HCT116 (cell line): Measurements from ENCODE around the gene AKAP13. TPM values are rescaled to one million over a fixed set of nuclear protein-coding genes. Genes with fewer than 3 reads are reported as not detected.

Source experiments
- ATAC-seq: fragments of 200-7000 bp; cut with Tn5 transposase; 2 replicates; pipeline ENCODE4 v1.9.1; 2020; ENCODE audit warnings: mild to moderate bottlenecking, moderate library complexity
- BruUV-seq: library from RNA; stranded (reverse); fragments of 400-500 nt; replicated peaks from 2 replicates; lab custom pipeline; 2021; lab: Mats Ljungman, UMichigan
- CTCF ChIA-PET: fragments of 300-600 bp; sonication (Branson Sonifier 250); formaldehyde crosslinking; loops from one replicate; lab custom pipeline; 2021; ENCODE audit warnings: antibody characterized with exemption; lab: Charles Lee
- POLR2A ChIA-PET: fragments of 300-600, 350-600 bp; sonication (Branson Sonifier 250); formaldehyde crosslinking; loops from one replicate; lab custom pipeline; 2021; ENCODE audit warnings: antibody characterized with exemption; lab: Charles Lee
- RAD21 ChIA-PET, 2 experiments: fragments of 300-600 bp; sonication (Branson Sonifier 250); formaldehyde crosslinking; loops; one replicate each; lab custom pipeline; 2023; ENCODE audit warnings: low total read pairs in 2 of 2; ENCODE audit not compliant: uncharacterized antibody in 2 of 2, unreplicated experiment in 2 of 2, low non-redundant PET in 1 of 2; lab: Charles Lee
- DNase-seq: peaks from one replicate; pipeline ENCODE4 v3.0.0-alpha.2; 2010; ENCODE audit warnings: low read depth, low spot score
- H2AFZ ChIP-seq: fragments of 200-600 bp; shearing (Covaris generic), sonication (generic); 2 replicates; pipeline ENCODE4 v1.6.1; 2017; ENCODE audit warnings: low read depth, mixed run types, mixed read lengths, antibody characterized with exemption, low read length; ENCODE audit not compliant: poor library complexity, severe bottlenecking
- H3K27ac ChIP-seq: 2 replicates; pipeline ENCODE4 v1.5.1; 2012; ENCODE audit warnings: low read depth, low read length
- H3K27me3 ChIP-seq: fragments of 200-600 bp; sonication (generic); 2 replicates; pipeline ENCODE4 v1.6.1; 2016; ENCODE audit warnings: mixed run types, low read length, mixed read lengths; ENCODE audit not compliant: insufficient read depth
- H3K36me3 ChIP-seq, 2 experiments: fragments of 200-500 bp in 1 of 2; fragments of 200-600 bp in 1 of 2; sonication (Bioruptor generic) in 1 of 2; sonication (generic) in 1 of 2; 2 replicates each; pipeline versions ENCODE4 v1.5.1 to v1.6.1; 2014 to 2016; ENCODE audit warnings: low read length in 2 of 2, inconsistent platforms in 1 of 2, mixed read lengths in 1 of 2, mixed run types in 1 of 2; ENCODE audit not compliant: insufficient read depth in 2 of 2, control insufficient read depth in 1 of 2
- H3K4me1 ChIP-seq, 2 experiments: fragments of 200-600 bp in 1 of 2; sonication (generic) in 1 of 2; 2 replicates each; pipeline versions ENCODE4 v1.5.1 to v1.6.1; 2012 to 2017; ENCODE audit warnings: low read length in 2 of 2, inconsistent platforms in 1 of 2, mild to moderate bottlenecking in 1 of 2, mixed read lengths in 1 of 2, mixed run types in 1 of 2, moderate library complexity in 1 of 2; ENCODE audit not compliant: insufficient read depth in 2 of 2, control insufficient read depth in 1 of 2
- H3K4me2 ChIP-seq: fragments of 200-600 bp; sonication (generic); 2 replicates; pipeline ENCODE4 v1.6.1; 2017; ENCODE audit warnings: mixed run types, low read length, mixed read lengths
- H3K4me3 ChIP-seq, 2 experiments: fragments of 200-600 bp in 1 of 2; sonication (generic) in 1 of 2; replicated peaks in 1 of 2; 2 replicates each; pipeline ENCODE4 v1.5.1; 2011 to 2016; ENCODE audit warnings: low read length in 2 of 2, control low read depth in 1 of 2, low read depth in 1 of 2, mild to moderate bottlenecking in 1 of 2, mixed read lengths in 1 of 2, mixed run types in 1 of 2
- H3K79me2 ChIP-seq: fragments of 200-600 bp; sonication (generic); 2 replicates; pipeline ENCODE4 v1.6.1; 2017; ENCODE audit warnings: mild to moderate bottlenecking, mixed run types, low read length, moderate library complexity, mixed read lengths; ENCODE audit not compliant: insufficient read depth
- H3K9ac ChIP-seq: fragments of 200-600 bp; sonication (generic); 2 replicates; pipeline ENCODE4 v1.6.1; 2016; ENCODE audit warnings: low read length, mixed read lengths
- H3K9me2 ChIP-seq: fragments of 200-600 bp; sonication (generic), shearing (Covaris generic); 2 replicates; pipeline ENCODE4 v1.6.1; 2017; ENCODE audit warnings: mixed run types, mild to moderate bottlenecking, moderate library complexity; ENCODE audit not compliant: insufficient read depth
- H3K9me3 ChIP-seq, 2 experiments: fragments of 200-500 bp in 1 of 2; fragments of 200-600 bp in 1 of 2; sonication (Bioruptor generic) in 1 of 2; sonication (generic) in 1 of 2; 2 replicates each; pipeline ENCODE4 v1.6.1; 2014 to 2017; ENCODE audit warnings: low read length in 2 of 2, mixed read lengths in 2 of 2, inconsistent platforms in 1 of 2, low read depth in 1 of 2, mild to moderate bottlenecking in 1 of 2, mixed run types in 1 of 2, moderate library complexity in 1 of 2; ENCODE audit not compliant: control insufficient read depth in 1 of 2, insufficient read depth in 1 of 2
- H4K20me1 ChIP-seq: fragments of 200-600 bp; sonication (generic), shearing (Covaris generic); 2 replicates; pipeline ENCODE4 v1.6.1; 2017; ENCODE audit warnings: mixed run types, mild to moderate bottlenecking, moderate library complexity; ENCODE audit not compliant: insufficient read depth
- ATF3 ChIP-seq: IDR thresholded peaks from 2 replicates; pipeline ENCODE4 v1.6.1; 2012
- CBX3 ChIP-seq: IDR thresholded peaks from 2 replicates; pipeline ENCODE4 v1.6.1; 2012; ENCODE audit warnings: low read depth
- CEBPB ChIP-seq: IDR thresholded peaks from 2 replicates; pipeline ENCODE4 v1.6.1; 2012; ENCODE audit warnings: low read depth
- EGR1 ChIP-seq: IDR thresholded peaks from 2 replicates; pipeline ENCODE4 v1.6.1; 2012; ENCODE audit warnings: low read depth
- EZH2phosphoT487 ChIP-seq: fragments of 200-600 bp; IDR thresholded peaks from 2 replicates; pipeline ENCODE4 v1.6.1; 2018; ENCODE audit warnings: antibody characterized with exemption, borderline replicate concordance
- FOSL1 ChIP-seq: IDR thresholded peaks from 2 replicates; pipeline ENCODE4 v1.6.1; 2012; ENCODE audit warnings: low read depth
- POLR2A ChIP-seq: IDR thresholded peaks from 2 replicates; pipeline ENCODE4 v1.7.0; 2011; ENCODE audit warnings: borderline replicate concordance; ENCODE audit not compliant: insufficient read depth, insufficient read length; ENCODE audit errors: extremely low read depth
- REST ChIP-seq: IDR thresholded peaks from 2 replicates; pipeline ENCODE4 v1.6.1; 2012; ENCODE audit warnings: low read depth
- SIN3A ChIP-seq: IDR thresholded peaks from 2 replicates; pipeline ENCODE4 v1.6.1; 2012; ENCODE audit warnings: low read depth
- SRF ChIP-seq: IDR thresholded peaks from 2 replicates; pipeline ENCODE4 v1.6.1; 2012; ENCODE audit warnings: low read depth
- ZFX ChIP-seq: fragments of 450-650 bp; IDR thresholded peaks from 2 replicates; pipeline ENCODE4 v1.6.1; 2017
- ZNF274 ChIP-seq: fragments of 200-500 bp; sonication (Bioruptor generic); IDR thresholded peaks from 2 replicates; pipeline ENCODE4 v1.6.1; 2014; ENCODE audit warnings: mild to moderate bottlenecking, low read depth, low read length, inconsistent platforms
- intact Hi-C: fragments of 100-400 bp; cut with micrococcal nuclease; formaldehyde crosslinking; loops from 2 replicates; pipeline ENCODE4 v1.10.0; 2022
- total RNA-seq: library from RNA; stranded (reverse); gene quantifications from one replicate; pipeline ENCODE4 v1.2.1, GENCODE V29; 2021; ENCODE audit not compliant: unreplicated experiment
- TF ChIP-seq, protein P1 (sequence below), 3 experiments: fragments of 200-600 bp in 1 of 3; sonication (generic) in 1 of 3; IDR thresholded peaks in 2 of 3; conservative IDR thresholded peaks in 1 of 3; 2 replicates each; pipeline ENCODE4 v1.5.1; 2012 to 2017; ENCODE audit warnings: low read depth in 2 of 3, low read length in 2 of 3, antibody characterized with exemption in 1 of 3, borderline replicate concordance in 1 of 3, control low read depth in 1 of 3, mild to moderate bottlenecking in 1 of 3, mixed read lengths in 1 of 3, mixed run types in 1 of 3, moderate library complexity in 1 of 3; ENCODE audit not compliant: insufficient read depth in 1 of 3
- TF ChIP-seq, protein P2 (sequence below): IDR thresholded peaks from 2 replicates; pipeline ENCODE4 v1.6.1; 2011; ENCODE audit warnings: mild to moderate bottlenecking, low read length, moderate library complexity; ENCODE audit not compliant: insufficient replicate concordance; ENCODE audit errors: extremely low read depth

Gene AKAP13
- total RNA-seq, 1 experiment from 2014 or later: 43.1 TPM

- Histone ChIP-seq H3K9me3 (no peaks in the 10 kb centered on the region), H3K79me2 (no peaks in the 10 kb centered on the region), H2AFZ (no peak overlapping the region), H3K4me2 (no peak overlapping the region), H3K9me2 (no peaks in the 10 kb centered on the region), H3K4me1 (no peaks in the 10 kb centered on the region), H4K20me1 (no peaks in the 10 kb centered on the region; the same call in 1 of the 2 replicates), H3K27ac (no peak overlapping the region), H3K9ac (no peak overlapping the region), H3K27me3 (no peaks in the 10 kb centered on the region), H3K36me3 (no peaks in the 10 kb centered on the region; a peak in 1 of 4 replicates), H3K4me3 (no peak overlapping the region)
- TF ChIP-seq, protein P1, sequence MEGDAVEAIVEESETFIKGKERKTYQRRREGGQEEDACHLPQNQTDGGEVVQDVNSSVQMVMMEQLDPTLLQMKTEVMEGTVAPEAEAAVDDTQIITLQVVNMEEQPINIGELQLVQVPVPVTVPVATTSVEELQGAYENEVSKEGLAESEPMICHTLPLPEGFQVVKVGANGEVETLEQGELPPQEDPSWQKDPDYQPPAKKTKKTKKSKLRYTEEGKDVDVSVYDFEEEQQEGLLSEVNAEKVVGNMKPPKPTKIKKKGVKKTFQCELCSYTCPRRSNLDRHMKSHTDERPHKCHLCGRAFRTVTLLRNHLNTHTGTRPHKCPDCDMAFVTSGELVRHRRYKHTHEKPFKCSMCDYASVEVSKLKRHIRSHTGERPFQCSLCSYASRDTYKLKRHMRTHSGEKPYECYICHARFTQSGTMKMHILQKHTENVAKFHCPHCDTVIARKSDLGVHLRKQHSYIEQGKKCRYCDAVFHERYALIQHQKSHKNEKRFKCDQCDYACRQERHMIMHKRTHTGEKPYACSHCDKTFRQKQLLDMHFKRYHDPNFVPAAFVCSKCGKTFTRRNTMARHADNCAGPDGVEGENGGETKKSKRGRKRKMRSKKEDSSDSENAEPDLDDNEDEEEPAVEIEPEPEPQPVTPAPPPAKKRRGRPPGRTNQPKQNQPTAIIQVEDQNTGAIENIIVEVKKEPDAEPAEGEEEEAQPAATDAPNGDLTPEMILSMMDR (IDR thresholded peaks at IDR 0.05 in 2 of 3, conservative IDR thresholded peaks at IDR 0.05 in 1 of 3; ENCODE audit: borderline replicate concordance in 1 of 3, insufficient read depth in 1 of 3, low read depth in 2 of 3, low read length in 2 of 3): no peak
- TF ChIP-seq EZH2phosphoT487: no peak
- TF ChIP-seq POLR2A: no peak
- no peak for TF ChIP-seq SIN3A
- TF ChIP-seq SRF: no peak
- no peak for TF ChIP-seq EGR1
- TF ChIP-seq ZFX: no peak
- TF ChIP-seq CEBPB: no peak
- DNase-seq (no peak), ATAC-seq (no peak)
- CTCF ChIA-PET: no interaction called here
- RAD21 ChIA-PET: no interaction called here
- no TSS peak for BruUV-seq
- POLR2A ChIA-PET: no interaction called here
- intact Hi-C loops: no loop called here
Observed at GRCh38 chr15:85652457-85652856, 272.1 kb downstream of the AKAP13 start.

DNA sequence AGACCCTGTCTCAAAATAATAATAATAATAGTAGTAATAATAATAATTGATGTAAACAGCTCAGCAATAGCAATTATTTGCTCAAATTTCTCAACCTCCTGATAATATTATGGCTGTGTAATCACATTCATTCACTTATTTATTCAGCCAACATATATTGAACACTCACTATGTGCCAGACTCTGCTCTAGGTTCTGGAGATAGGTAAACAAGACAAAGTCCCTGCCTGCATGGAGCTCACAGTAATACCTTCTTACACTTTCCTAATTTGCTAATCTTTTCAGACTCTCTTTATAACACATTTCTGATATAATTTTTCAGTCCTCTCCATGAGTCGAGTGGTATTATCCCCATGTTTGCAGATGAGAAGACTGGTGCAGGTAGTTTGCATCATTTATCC is 276.7 kb downstream of the AKAP13 start:
- H3K79me2 ChIP-seq: no peaks in the 10 kb centered on the region
- H3K36me3 ChIP-seq: no peaks in the 10 kb centered on the region; a peak in 1 of 4 replicates
- no peaks in the 10 kb centered on the region for H3K27me3 ChIP-seq
- ATAC-seq (no peak), DNase-seq (no peak)
- no peak overlapping the region for H3K4me3 ChIP-seq
- no peaks in the 10 kb centered on the region for H3K9me3 ChIP-seq
- H3K4me1 ChIP-seq: no peaks in the 10 kb centered on the region
- H3K9me2 ChIP-seq: no peaks in the 10 kb centered on the region
- TF ChIP-seq CEBPB (no peak), ZNF274 (no peak), ATF3 (no peak), REST (no peak), CBX3 (no peak), FOSL1 (no peak)
- TF ChIP-seq, protein P2, sequence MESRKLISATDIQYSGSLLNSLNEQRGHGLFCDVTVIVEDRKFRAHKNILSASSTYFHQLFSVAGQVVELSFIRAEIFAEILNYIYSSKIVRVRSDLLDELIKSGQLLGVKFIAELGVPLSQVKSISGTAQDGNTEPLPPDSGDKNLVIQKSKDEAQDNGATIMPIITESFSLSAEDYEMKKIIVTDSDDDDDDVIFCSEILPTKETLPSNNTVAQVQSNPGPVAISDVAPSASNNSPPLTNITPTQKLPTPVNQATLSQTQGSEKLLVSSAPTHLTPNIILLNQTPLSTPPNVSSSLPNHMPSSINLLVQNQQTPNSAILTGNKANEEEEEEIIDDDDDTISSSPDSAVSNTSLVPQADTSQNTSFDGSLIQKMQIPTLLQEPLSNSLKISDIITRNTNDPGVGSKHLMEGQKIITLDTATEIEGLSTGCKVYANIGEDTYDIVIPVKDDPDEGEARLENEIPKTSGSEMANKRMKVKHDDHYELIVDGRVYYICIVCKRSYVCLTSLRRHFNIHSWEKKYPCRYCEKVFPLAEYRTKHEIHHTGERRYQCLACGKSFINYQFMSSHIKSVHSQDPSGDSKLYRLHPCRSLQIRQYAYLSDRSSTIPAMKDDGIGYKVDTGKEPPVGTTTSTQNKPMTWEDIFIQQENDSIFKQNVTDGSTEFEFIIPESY: no peak
- no TSS peak for BruUV-seq
- H3K9ac ChIP-seq: no peak overlapping the region
- POLR2A ChIA-PET: no interaction called here
- H3K27ac ChIP-seq: no peak overlapping the region
- H2AFZ ChIP-seq: no peak overlapping the region
- CTCF ChIA-PET: no interaction called here
- no peaks in the 10 kb centered on the region for H4K20me1 ChIP-seq
- intact Hi-C loops: no loop called here
- no peak overlapping the region for H3K4me2 ChIP-seq
- RAD21 ChIA-PET: no interaction called here
